Motor neuron (in vitro differentiated cells): ENCODE measurements around the gene TSPY1. TPM values are rescaled to one million over a fixed set of nuclear protein-coding genes. Genes with fewer than 3 reads are reported as not detected.
"Not testable (repeated sequence)": the region's sequence is repeated elsewhere in the genome, so short reads cannot be mapped to it uniquely, and the experiment has no call there.

Source experiments
- ATAC-seq, 8 experiments: fragments of 200-7000 bp; cut with Tn5 transposase; replicated peaks in 6 of 8; 2 replicates each; pipeline ENCODE4 v1.8.0; 2021; ENCODE audit warnings: mild to moderate bottlenecking in 8 of 8, moderate library complexity in 8 of 8
- H3K27ac ChIP-seq, 2 donors: fragments of 250-450 bp; sonication (Bioruptor Pico); 2 replicates each; pipeline ENCODE4 v1.9.0; 2021; ENCODE audit warnings: antibody characterized with exemption in 2 of 2, mild to moderate bottlenecking in 2 of 2, moderate library complexity in 1 of 2
- H3K4me1 ChIP-seq, 2 donors: fragments of 250-450 bp; sonication (Bioruptor Pico); replicated peaks in 1 of 2; 2 replicates each; pipeline ENCODE4 v1.6.1; 2021; ENCODE audit warnings: antibody characterized with exemption in 2 of 2, mild to moderate bottlenecking in 2 of 2, moderate library complexity in 1 of 2
- H3K4me3 ChIP-seq, 5 donors: fragments of 250-450 bp; sonication (Bioruptor Pico); 2 replicates each; pipeline ENCODE4 v1.9.0; 2021; ENCODE audit warnings: antibody characterized with exemption in 5 of 5, mild to moderate bottlenecking in 5 of 5, moderate library complexity in 4 of 5
- WGBS, 10 experiments: fragments of 450-650 bp; shearing (Covaris generic); methylation state at CpG; one replicate each; pipeline ENCODE4 v1.0.0; 2022; 5-methylcytosine and 5-hydroxymethylcytosine counted together
- in situ Hi-C, 9 experiments: fragments of 400-800 bp; cut with MboI; loops; one replicate each; pipeline ENCODE4 v1.15.0; 2021; ENCODE audit warnings: low sequenced_read_pairs in 9 of 9, low pct_unique_long_range_greater_than_20kb in 2 of 9; ENCODE audit not compliant: unreplicated experiment in 9 of 9
- total RNA-seq, 8 experiments: library from RNA; unstranded; fragments of 300-600 nt; gene quantifications; 2 replicates each; pipeline versions ENCODE4 v1.2.3 to v1.2.4, GENCODE V29; 2022

The TSPY1 gene, protein sequence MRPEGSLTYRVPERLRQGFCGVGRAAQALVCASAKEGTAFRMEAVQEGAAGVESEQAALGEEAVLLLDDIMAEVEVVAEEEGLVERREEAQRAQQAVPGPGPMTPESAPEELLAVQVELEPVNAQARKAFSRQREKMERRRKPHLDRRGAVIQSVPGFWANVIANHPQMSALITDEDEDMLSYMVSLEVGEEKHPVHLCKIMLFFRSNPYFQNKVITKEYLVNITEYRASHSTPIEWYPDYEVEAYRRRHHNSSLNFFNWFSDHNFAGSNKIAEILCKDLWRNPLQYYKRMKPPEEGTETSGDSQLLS
- total RNA-seq: under 1 TPM in 1 of 8 experiments, not detected in 7; 0.28 TPM

DNA sequence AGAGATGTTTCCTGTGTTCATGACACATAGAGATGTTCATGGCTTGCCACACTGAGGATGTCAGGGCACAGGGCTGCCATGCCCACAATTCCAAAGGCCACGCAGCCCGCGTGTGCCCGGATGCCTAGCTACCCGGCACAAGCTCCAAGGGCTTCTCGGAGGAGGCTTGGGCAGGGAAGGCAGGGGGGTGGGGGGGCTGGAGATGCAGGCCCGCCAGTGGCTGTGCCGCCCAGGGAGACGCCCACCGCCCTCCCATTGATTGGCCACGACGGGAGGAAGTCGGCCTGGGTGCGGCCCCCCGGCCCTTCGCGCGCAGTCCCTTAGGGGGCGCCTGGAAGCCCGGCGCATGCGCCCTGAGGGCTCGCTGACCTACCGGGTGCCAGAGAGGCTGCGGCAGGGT lies at the start of gene TSPY1:
Gene TSPY1 (plus strand): TSS at position 301 of the 400 bp plus-strand sequence. CDS start 46 bp downstream, at position 347.
- H3K27ac ChIP-seq, H3K4me1 ChIP-seq, H3K4me3 ChIP-seq, in situ Hi-C loops, ATAC-seq: not testable (repeated sequence)
- WGBS, 10 experiments: no CpG with 5 or more reads among the region's 25 CpGs

DNA sequence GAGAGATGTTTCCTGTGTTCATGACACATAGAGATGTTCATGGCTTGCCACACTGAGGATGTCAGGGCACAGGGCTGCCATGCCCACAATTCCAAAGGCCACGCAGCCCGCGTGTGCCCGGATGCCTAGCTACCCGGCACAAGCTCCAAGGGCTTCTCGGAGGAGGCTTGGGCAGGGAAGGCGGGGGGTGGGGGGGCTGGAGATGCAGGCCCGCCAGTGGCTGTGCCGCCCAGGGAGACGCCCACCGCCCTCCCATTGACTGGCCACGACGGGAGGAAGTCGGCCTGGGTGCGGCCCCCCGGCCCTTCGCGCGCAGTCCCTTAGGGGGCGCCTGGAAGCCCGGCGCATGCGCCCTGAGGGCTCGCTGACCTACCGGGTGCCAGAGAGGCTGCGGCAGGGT lies 20.2 kb downstream of the TSPY1 start, which contains the start of gene TSPY9:
Gene TSPY9 (plus strand): TSS at position 301 of the 400 bp plus-strand sequence. CDS start 46 bp downstream, at position 347.
- no CpG with 5 or more reads among the region's 26 CpGs for WGBS, 10 experiments
- H3K27ac ChIP-seq, ATAC-seq, in situ Hi-C loops, H3K4me3 ChIP-seq, H3K4me1 ChIP-seq: not testable (repeated sequence)

DNA sequence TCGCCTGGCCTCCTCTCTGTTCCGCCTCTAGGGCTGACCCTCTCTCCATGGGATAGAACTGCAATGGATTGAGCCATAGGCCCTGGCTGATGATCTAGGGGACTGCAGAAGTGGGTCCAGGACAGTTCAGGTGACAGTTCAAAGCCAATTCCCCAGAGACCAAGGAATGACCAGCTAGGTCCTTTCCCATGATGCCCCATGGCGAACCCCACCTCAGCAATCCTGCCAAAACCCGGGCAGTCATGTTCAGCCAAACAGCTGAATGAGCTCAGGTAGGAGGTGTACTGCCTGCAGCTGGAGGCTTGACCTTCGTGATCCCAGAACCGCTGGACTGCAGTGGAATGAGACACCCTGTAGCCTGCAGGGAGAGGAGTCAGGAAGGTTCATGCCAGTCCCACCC lies 37.6 kb downstream of the TSPY1 start:
- H3K27ac ChIP-seq, H3K4me3 ChIP-seq, H3K4me1 ChIP-seq, in situ Hi-C loops, ATAC-seq: not testable (repeated sequence)
- WGBS, 10 experiments: no CpG with 5 or more reads among the region's 6 CpGs

GRCh38 chrY:9516287-9516686 lies 49.5 kb downstream of the TSPY1 start:
- H3K4me1 ChIP-seq, in situ Hi-C loops, H3K27ac ChIP-seq, H3K4me3 ChIP-seq, ATAC-seq: not testable (repeated sequence)
- no CpG with 5 or more reads among the region's 12 CpGs for WGBS, 10 experiments

Other genes starting within 250 kb of the TSPY1 start
- gene TSPY4, start 129.5 kb upstream of the TSPY1 start, total RNA-seq: 1 to 10 TPM in 1 of 8 experiments, under 1 TPM in 1, not detected in 6; 0.15 to 1.1 TPM
- not detected for gene TSPY8, start 109.2 kb upstream of the TSPY1 start, total RNA-seq
- 1 to 10 TPM in 1 of 8 experiments, under 1 TPM in 2, not detected in 5; 0.50 to 2.6 (median 0.58) TPM for gene TSPY3, start 68.5 kb upstream of the TSPY1 start, total RNA-seq
- gene TSPY9, start 20.3 kb downstream of the TSPY1 start, total RNA-seq: 1 to 10 TPM in 1 of 8 experiments, under 1 TPM in 1, not detected in 6; 0.71 to 2.0 TPM
- gene TSPY10, start 60.9 kb downstream of the TSPY1 start, total RNA-seq: under 1 TPM in 2 of 8 experiments, not detected in 6; 0.42 to 0.81 TPM